ENCODE data around the gene PTPRC.
A peak's percentile ranks its signal among the peaks of the same experiment; 100 is the strongest.

PTPRC gene

GRCh38 chr1:198681252-198681651 lies 42.4 kb downstream of the PTPRC start:
- peaks cover 74% of the 10 kb centered on the region for H3K4me1 ChIP-seq (ENCODE audit: low read depth, poor library complexity, severe bottlenecking)

DNA sequence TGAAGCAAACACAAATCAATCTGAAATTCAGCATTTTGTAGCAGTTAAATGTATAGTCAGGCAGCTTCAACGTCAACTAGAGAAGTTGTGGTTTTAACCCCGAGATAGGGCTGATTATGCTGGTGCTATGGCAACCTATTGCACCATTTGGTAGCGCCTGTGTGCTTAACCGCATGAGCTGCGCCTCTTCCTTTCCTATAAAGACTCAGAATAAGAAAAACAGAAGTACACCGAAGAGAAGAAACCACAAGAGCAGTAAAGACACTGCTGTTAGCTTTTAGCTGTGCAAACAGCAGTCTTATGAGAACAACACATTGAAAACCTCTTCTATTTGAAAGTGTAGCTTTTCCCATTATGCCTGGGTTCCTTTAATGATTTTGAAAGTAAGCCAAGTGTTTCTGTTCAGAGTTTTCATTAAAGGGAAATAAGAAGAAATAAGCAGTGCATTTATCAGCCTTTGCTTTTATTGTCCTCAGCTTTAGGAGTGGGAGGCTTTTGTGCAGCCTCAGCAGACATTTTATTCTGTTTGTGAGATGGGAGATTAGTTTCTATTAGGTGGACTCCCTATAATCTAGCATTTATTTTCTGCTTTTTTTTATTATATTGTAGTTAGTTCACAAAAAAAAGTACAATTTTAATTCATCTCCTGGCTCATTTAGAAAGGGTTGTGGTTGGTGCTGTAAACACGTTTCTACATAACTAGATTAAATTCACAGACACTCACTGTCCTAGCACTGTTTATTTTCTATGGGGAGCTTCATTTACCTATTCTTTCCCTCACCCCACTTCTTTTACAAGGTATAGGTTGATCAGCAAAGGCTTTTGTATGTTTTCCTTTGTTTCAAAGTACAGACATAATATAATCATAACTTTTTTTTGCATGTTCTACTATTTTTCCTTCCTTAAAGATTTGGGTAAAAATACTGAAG lies 43.3 kb downstream of the PTPRC start:
- H3K36me3 ChIP-seq (ENCODE audit: insufficient read depth): no peaks in the 10 kb centered on the region
- H3K4me1 ChIP-seq (ENCODE audit: low read depth, poor library complexity, severe bottlenecking): peaks cover 69% of the 10 kb centered on the region
- H3K4me3 ChIP-seq (IDR thresholded peaks at IDR 0.05; ENCODE audit: insufficient read depth, low read depth, low read length): no peak overlapping the region
- H3K79me2 ChIP-seq (ENCODE audit: insufficient read depth, low read depth): no peaks in the 10 kb centered on the region
- H3K27me3 ChIP-seq (ENCODE audit: insufficient read depth, low read depth): no peaks in the 10 kb centered on the region
- peak overlapping the region; percentile 81 for H3K4me2 ChIP-seq
- H3K27ac ChIP-seq: peak overlapping the region; percentile 87
- no peaks in the 10 kb centered on the region for H4K20me1 ChIP-seq (ENCODE audit: insufficient read depth)
- H2AFZ ChIP-seq (ENCODE audit: low read depth): peak overlapping the region; percentile 38; the same call in 1 of the 2 replicates
- H3K9ac ChIP-seq: peak overlapping the region; percentile 55
- no peak for TF ChIP-seq CTCF (conservative IDR thresholded peaks at IDR 0.05; ENCODE audit: low read depth, low read length)

More at GRCh38 chr1:198681252-198681651, 42.4 kb downstream of the PTPRC start:
- Histone ChIP-seq H3K27me3 (ENCODE audit: insufficient read depth, low read depth) (no peaks in the 10 kb centered on the region), H3K27ac (peak overlapping the region; percentile 87), H4K20me1 (ENCODE audit: insufficient read depth) (no peaks in the 10 kb centered on the region), H3K79me2 (ENCODE audit: insufficient read depth, low read depth) (no peaks in the 10 kb centered on the region), H3K9ac (peak overlapping the region; percentile 55), H3K4me2 (peak overlapping the region; percentile 81), H3K36me3 (ENCODE audit: insufficient read depth) (no peaks in the 10 kb centered on the region), H3K4me3 (IDR thresholded peaks at IDR 0.05; ENCODE audit: insufficient read depth, low read depth, low read length) (no peak overlapping the region), H2AFZ (ENCODE audit: low read depth) (peak overlapping the region; percentile 38)
- no peak for TF ChIP-seq CTCF (conservative IDR thresholded peaks at IDR 0.05; ENCODE audit: low read depth, low read length)

DNA sequence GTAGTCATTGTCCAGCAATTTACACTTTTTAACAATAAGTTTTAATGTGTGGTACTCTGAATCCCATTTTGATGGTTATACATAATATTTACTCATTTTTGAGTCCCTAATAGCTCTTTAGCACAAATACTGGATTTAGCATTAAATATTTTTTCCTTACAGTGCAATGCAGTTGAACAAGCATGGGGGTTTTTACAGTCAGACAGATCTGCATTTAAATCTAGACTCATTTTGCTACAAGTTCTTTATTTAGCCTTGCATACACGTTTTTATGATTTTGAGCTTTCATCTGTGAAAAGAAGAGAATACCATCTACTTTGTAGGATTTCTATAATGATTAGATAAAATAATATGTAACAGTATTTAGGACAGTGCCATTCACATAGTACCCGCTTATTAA lies 44.0 kb downstream of the PTPRC start:
- H3K27me3 ChIP-seq (ENCODE audit: insufficient read depth, low read depth): no peaks in the 10 kb centered on the region
- H3K4me2 ChIP-seq: peak overlapping the region; percentile 81
- peak overlapping the region; percentile 55 for H3K9ac ChIP-seq
- H3K4me1 ChIP-seq (ENCODE audit: low read depth, poor library complexity, severe bottlenecking): peaks cover 63% of the 10 kb centered on the region
- no peak overlapping the region for H3K4me3 ChIP-seq (IDR thresholded peaks at IDR 0.05; ENCODE audit: insufficient read depth, low read depth, low read length)
- no peaks in the 10 kb centered on the region for H4K20me1 ChIP-seq (ENCODE audit: insufficient read depth)
- peak overlapping the region; percentile 87 for H3K27ac ChIP-seq
- no peak for TF ChIP-seq CTCF (conservative IDR thresholded peaks at IDR 0.05; ENCODE audit: low read depth, low read length)
- no peaks in the 10 kb centered on the region for H3K79me2 ChIP-seq (ENCODE audit: insufficient read depth, low read depth)
- peak overlapping the region; percentile 8 for H2AFZ ChIP-seq (ENCODE audit: low read depth)
- no peaks in the 10 kb centered on the region for H3K36me3 ChIP-seq (ENCODE audit: insufficient read depth)

GRCh38 chr1:198683449-198683848 lies 44.6 kb downstream of the PTPRC start:
- no peak for TF ChIP-seq CTCF (conservative IDR thresholded peaks at IDR 0.05; ENCODE audit: low read depth, low read length)
- Histone ChIP-seq H3K79me2 (ENCODE audit: insufficient read depth, low read depth) (no peaks in the 10 kb centered on the region), H3K27me3 (ENCODE audit: insufficient read depth, low read depth) (no peaks in the 10 kb centered on the region), H3K4me2 (peak overlapping the region; percentile 81), H3K9ac (peak overlapping the region; percentile 55; the same call in 1 of the 2 replicates), H3K4me1 (ENCODE audit: low read depth, poor library complexity, severe bottlenecking) (peaks cover 63% of the 10 kb centered on the region), H4K20me1 (ENCODE audit: insufficient read depth) (no peaks in the 10 kb centered on the region), H3K4me3 (IDR thresholded peaks at IDR 0.05; ENCODE audit: insufficient read depth, low read depth, low read length) (no peak overlapping the region), H3K36me3 (ENCODE audit: insufficient read depth) (no peaks in the 10 kb centered on the region), H2AFZ (ENCODE audit: low read depth) (peak overlapping the region; percentile 8), H3K27ac (peak overlapping the region; percentile 87)

Measured in KMS-11 (cell line).